Mammary epithelial cell (primary cell): ENCODE data around the gene SLC48A1.

Source experiments
- CTCF ChIP-seq, 2 donors: IDR thresholded peaks in 1 of 2; conservative IDR thresholded peaks in 1 of 2; 2 replicates each; pipeline ENCODE4 v1.5.1; 2011 to 2012; ENCODE audit warnings: inconsistent platforms in 2 of 2, low read length in 2 of 2, mild to moderate bottlenecking in 2 of 2, control low read depth in 1 of 2, low read depth in 1 of 2; ENCODE audit not compliant: insufficient read depth in 1 of 2; ENCODE audit errors: extremely low read depth in 1 of 2
- EZH2 ChIP-seq: IDR thresholded peaks from 2 replicates; pipeline ENCODE4 v1.6.1; 2012; ENCODE audit warnings: low read length, inconsistent platforms, borderline replicate concordance

- TF ChIP-seq CTCF (conservative IDR thresholded peaks at IDR 0.05 in 1 of 2, IDR thresholded peaks at IDR 0.05 in 1 of 2; ENCODE audit: extremely low read depth in 1 of 2, insufficient read depth in 1 of 2, low read depth in 1 of 2, low read length in 2 of 2) (no peak), EZH2 (no peak)
Measured at GRCh38 chr12:47747596-47748506, 25.2 kb upstream of the SLC48A1 start.
